ENCODE data around the gene TMEM233.

Gene TMEM233

DNA sequence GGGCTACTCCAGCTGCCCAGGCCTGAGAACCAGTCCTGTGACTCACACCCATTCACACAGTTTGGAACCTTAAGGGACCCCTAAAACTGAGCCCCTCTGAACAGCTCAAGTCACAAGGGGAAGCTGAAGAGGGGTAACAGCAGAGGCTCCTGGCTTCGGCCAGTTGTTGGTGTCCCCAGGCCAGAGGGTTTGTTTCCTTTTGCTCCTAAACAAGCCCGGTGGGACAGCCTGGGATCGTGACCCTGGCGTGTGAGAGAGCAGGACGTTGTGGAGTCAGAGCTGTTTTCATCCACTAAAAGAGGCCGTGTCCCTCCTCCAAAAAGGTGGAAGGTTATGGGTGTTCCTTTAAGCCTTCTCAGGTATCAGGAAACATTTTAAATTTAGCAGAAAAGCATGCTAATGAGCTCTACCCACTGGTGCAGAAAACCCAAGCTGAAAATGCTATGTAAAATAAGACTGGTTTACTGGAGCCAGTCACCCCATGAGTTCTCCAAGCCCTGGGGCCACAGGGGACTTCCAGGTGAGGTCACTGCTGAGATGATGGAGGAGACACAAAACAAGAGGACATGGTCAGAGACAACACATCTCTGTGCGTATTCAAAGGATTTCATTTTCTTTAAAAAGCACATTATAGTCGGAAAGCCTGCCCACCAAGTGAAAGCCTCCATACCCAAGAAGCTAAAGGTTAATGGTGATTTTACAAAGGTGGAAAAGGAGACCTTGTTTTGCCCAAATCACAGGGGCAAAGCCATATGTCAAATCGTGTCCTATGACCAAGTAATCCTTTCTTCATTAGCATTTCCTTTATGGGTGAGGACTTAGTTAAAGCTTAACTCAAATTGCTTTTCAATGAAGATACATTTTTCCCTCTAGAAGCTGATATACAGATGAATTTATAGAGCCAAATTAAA, 88.4 kb downstream of the TMEM233 start:
- CTCF ChIA-PET, result interaction anchor here (0.7 kb wide), 1 partner anchor 120 kb away, joined by 3 read pairs; no protein-coding TSS in a partner anchor
- 0 out of 2 replicates have a peak overlapping the region, but pooled peaks have one; percentile 10 for H3K27ac ChIP-seq
- TF ChIP-seq, protein P1, sequence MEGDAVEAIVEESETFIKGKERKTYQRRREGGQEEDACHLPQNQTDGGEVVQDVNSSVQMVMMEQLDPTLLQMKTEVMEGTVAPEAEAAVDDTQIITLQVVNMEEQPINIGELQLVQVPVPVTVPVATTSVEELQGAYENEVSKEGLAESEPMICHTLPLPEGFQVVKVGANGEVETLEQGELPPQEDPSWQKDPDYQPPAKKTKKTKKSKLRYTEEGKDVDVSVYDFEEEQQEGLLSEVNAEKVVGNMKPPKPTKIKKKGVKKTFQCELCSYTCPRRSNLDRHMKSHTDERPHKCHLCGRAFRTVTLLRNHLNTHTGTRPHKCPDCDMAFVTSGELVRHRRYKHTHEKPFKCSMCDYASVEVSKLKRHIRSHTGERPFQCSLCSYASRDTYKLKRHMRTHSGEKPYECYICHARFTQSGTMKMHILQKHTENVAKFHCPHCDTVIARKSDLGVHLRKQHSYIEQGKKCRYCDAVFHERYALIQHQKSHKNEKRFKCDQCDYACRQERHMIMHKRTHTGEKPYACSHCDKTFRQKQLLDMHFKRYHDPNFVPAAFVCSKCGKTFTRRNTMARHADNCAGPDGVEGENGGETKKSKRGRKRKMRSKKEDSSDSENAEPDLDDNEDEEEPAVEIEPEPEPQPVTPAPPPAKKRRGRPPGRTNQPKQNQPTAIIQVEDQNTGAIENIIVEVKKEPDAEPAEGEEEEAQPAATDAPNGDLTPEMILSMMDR (conservative IDR thresholded peaks at IDR 0.05; ENCODE audit: low read depth), result no peak
- no peak for DNase-seq (ENCODE audit: low spot score)
- POLR2A ChIA-PET (ENCODE audit: low non-redundant PET), result no interaction called here

- ChIA-PET CTCF (no interaction called here), POLR2A (ENCODE audit: low non-redundant PET) (no interaction called here)
- TF ChIP-seq, protein P1 (conservative IDR thresholded peaks at IDR 0.05; ENCODE audit: low read depth), result no peak
- H3K27ac ChIP-seq, result no peak overlapping the region
- DNase-seq (ENCODE audit: low spot score), result no peak
These were observed 89.2 kb downstream of the TMEM233 start for GRCh38 chr12:119682639-119683252.

DNA sequence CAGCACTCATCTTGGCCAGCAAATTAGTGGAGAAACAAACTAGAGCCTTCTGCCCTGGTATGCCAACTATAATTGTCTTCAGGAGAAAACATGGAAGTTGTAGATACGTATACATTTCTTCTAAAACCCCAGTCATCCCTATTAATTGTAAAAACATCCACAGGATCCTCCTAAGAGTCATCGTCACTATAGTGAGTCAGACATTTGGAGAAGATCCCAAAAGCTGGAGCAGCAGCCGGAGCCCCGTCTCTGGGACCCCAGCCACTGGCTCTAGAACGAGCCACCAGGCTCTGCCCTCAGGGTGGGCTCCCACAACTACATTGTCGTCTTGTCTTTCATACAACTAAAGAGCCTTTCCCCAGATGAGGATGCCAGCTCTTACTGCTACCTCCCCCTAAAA, 89.8 kb downstream of the TMEM233 start:
- H3K27ac ChIP-seq, result no peak overlapping the region
- no peak for DNase-seq (ENCODE audit: low spot score)
- CTCF ChIA-PET, result no interaction called here
- POLR2A ChIA-PET (ENCODE audit: low non-redundant PET), result no interaction called here
- TF ChIP-seq, protein P1 (conservative IDR thresholded peaks at IDR 0.05; ENCODE audit: low read depth), result no peak

GRCh38 chr12:119683816-119684215, 90.2 kb downstream of the TMEM233 start:
- ChIA-PET POLR2A (ENCODE audit: low non-redundant PET) (no interaction called here), CTCF (no interaction called here)
- TF ChIP-seq, protein P1 (conservative IDR thresholded peaks at IDR 0.05; ENCODE audit: low read depth), result no peak
- H3K27ac ChIP-seq, result no peak overlapping the region
- no peak for DNase-seq (ENCODE audit: low spot score)

DNA sequence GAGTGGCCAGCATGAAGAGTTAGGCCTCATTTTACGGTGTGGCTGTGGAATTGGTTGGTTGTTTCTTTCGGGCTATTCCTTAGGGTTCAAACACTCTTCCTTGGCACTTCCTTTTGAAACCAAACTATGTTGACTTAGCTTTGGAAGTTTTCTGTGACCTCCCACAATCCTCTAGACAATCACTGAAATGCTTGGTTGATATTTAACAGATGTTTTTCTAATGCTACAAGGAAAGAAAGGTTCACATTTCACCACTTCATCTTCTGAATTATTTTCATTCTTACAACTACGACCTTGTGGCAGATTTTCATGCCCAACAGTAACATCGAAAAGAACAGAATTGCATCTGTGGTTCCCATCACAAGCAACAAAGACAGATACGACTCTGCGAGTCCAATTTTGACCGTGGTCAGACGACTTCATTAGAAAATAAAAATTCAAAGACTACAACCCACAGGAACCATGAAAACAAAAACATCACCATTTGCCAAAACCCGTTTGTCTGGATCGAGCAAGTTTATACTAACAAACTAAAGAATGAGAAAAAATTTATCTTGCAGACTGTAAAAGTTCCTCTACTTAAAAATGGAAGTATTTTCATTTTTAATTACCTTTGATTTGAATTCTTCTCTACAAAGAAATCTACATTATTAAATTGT, 91.3 kb downstream of the TMEM233 start:
- H3K27ac ChIP-seq, result no peak overlapping the region
- no peak for DNase-seq (ENCODE audit: low spot score)
- TF ChIP-seq, protein P1 (conservative IDR thresholded peaks at IDR 0.05; ENCODE audit: low read depth), result no peak
- POLR2A ChIA-PET (ENCODE audit: low non-redundant PET), result no interaction called here
- CTCF ChIA-PET, result no interaction called here

GRCh38 chr12:119685375-119685774, 91.8 kb downstream of the TMEM233 start:
- ChIA-PET CTCF (no interaction called here), POLR2A (ENCODE audit: low non-redundant PET) (no interaction called here)
- H3K27ac ChIP-seq, result no peak overlapping the region
- TF ChIP-seq, protein P1 (conservative IDR thresholded peaks at IDR 0.05; ENCODE audit: low read depth), result no peak
- DNase-seq (ENCODE audit: low spot score), result no peak

Data from RWPE1 (cell line).